HCT116 (cell line): ENCODE measurements around the gene TNF.

ENCODE experiments used
- CEBPB ChIP-seq: IDR thresholded peaks from 2 replicates; pipeline ENCODE4 v1.6.1; 2012; ENCODE audit warnings: low read depth
- EZH2 ChIP-seq: fragments of 200-600 bp; sonication (generic); IDR thresholded peaks from 2 replicates; pipeline ENCODE4 v1.6.1; 2017; ENCODE audit warnings: antibody characterized with exemption, mixed run types
- EZH2phosphoT487 ChIP-seq: fragments of 200-600 bp; IDR thresholded peaks from 2 replicates; pipeline ENCODE4 v1.6.1; 2018; ENCODE audit warnings: antibody characterized with exemption, borderline replicate concordance
- POLR2A ChIP-seq: IDR thresholded peaks from 2 replicates; pipeline ENCODE4 v1.7.0; 2011; ENCODE audit warnings: borderline replicate concordance; ENCODE audit not compliant: insufficient read depth, insufficient read length; ENCODE audit errors: extremely low read depth
- POLR2AphosphoS5 ChIP-seq: IDR thresholded peaks from 2 replicates; pipeline ENCODE4 v1.6.1; 2011; ENCODE audit warnings: mild to moderate bottlenecking, low read depth, low read length, moderate library complexity
- SP1 ChIP-seq: IDR thresholded peaks from 2 replicates; pipeline ENCODE4 v1.6.1; 2012; ENCODE audit warnings: low read depth
- SRF ChIP-seq: IDR thresholded peaks from 2 replicates; pipeline ENCODE4 v1.6.1; 2012; ENCODE audit warnings: low read depth
- ZFX ChIP-seq: fragments of 450-650 bp; IDR thresholded peaks from 2 replicates; pipeline ENCODE4 v1.6.1; 2017
- ZNF274 ChIP-seq: fragments of 200-500 bp; sonication (Bioruptor generic); IDR thresholded peaks from 2 replicates; pipeline ENCODE4 v1.6.1; 2014; ENCODE audit warnings: mild to moderate bottlenecking, low read depth, low read length, inconsistent platforms
- TF ChIP-seq, protein P1 (sequence below), 3 experiments: fragments of 200-600 bp in 1 of 3; sonication (generic) in 1 of 3; IDR thresholded peaks in 2 of 3; conservative IDR thresholded peaks in 1 of 3; 2 replicates each; pipeline ENCODE4 v1.5.1; 2012 to 2017; ENCODE audit warnings: low read depth in 2 of 3, low read length in 2 of 3, antibody characterized with exemption in 1 of 3, borderline replicate concordance in 1 of 3, control low read depth in 1 of 3, mild to moderate bottlenecking in 1 of 3, mixed read lengths in 1 of 3, mixed run types in 1 of 3, moderate library complexity in 1 of 3; ENCODE audit not compliant: insufficient read depth in 1 of 3
- TF ChIP-seq, protein P2 (sequence below): IDR thresholded peaks from 2 replicates; pipeline ENCODE4 v1.6.1; 2012
- TF ChIP-seq, protein P3 (sequence below): IDR thresholded peaks from 2 replicates; pipeline ENCODE4 v1.6.1; 2012

DNA sequence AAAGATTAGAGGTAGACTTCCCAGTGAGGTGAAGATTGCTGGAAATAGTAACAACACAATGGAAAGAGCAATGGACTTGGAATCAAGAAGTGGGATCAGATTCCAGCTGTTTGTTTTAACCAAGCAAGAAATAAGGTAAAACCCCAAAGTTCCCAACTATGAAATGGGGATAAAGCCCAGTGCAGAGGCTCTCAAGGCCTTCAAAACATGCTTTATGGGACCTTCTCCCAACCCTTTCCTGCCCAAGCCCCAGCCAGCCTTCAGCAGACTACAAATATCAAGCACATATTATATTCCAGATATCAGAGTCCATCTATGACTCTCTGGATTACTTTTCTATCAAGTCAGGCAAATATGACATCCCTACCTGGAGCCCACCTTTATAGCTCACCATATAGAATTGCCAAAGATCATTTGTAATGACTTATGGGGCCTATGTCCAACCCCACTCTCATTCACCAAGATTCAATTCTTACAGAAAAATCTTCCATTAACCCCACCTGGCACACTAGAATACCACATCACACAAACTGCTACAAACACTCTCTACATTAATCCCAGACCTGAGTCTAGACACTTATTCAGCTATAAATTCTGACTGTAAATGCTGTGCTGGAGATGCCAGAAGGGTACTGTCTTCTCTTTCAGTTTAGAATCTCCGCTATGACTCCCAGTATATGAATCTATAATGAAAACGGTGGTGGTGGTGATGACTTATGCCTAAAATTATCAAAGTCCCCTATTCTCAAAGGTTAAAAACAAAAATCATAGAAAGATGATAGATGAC, 39.6 kb upstream of the TNF start:
- TF ChIP-seq POLR2A (no peak), POLR2AphosphoS5 (no peak), CEBPB (no peak), EZH2phosphoT487 (no peak), EZH2 (no peak), SP1 (no peak), ZFX (no peak), SRF (no peak), ZNF274 (no peak)
- TF ChIP-seq, protein P1, sequence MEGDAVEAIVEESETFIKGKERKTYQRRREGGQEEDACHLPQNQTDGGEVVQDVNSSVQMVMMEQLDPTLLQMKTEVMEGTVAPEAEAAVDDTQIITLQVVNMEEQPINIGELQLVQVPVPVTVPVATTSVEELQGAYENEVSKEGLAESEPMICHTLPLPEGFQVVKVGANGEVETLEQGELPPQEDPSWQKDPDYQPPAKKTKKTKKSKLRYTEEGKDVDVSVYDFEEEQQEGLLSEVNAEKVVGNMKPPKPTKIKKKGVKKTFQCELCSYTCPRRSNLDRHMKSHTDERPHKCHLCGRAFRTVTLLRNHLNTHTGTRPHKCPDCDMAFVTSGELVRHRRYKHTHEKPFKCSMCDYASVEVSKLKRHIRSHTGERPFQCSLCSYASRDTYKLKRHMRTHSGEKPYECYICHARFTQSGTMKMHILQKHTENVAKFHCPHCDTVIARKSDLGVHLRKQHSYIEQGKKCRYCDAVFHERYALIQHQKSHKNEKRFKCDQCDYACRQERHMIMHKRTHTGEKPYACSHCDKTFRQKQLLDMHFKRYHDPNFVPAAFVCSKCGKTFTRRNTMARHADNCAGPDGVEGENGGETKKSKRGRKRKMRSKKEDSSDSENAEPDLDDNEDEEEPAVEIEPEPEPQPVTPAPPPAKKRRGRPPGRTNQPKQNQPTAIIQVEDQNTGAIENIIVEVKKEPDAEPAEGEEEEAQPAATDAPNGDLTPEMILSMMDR (IDR thresholded peaks at IDR 0.05 in 2 of 3, conservative IDR thresholded peaks at IDR 0.05 in 1 of 3; ENCODE audit: borderline replicate concordance in 1 of 3, insufficient read depth in 1 of 3, low read depth in 2 of 3, low read length in 2 of 3) = no peak
- TF ChIP-seq, protein P2, sequence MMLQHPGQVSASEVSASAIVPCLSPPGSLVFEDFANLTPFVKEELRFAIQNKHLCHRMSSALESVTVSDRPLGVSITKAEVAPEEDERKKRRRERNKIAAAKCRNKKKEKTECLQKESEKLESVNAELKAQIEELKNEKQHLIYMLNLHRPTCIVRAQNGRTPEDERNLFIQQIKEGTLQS = no peak
- TF ChIP-seq, protein P3, sequence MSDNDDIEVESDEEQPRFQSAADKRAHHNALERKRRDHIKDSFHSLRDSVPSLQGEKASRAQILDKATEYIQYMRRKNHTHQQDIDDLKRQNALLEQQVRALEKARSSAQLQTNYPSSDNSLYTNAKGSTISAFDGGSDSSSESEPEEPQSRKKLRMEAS = no peak
